ENCODE measurements around the gene RASL12. TPM values are rescaled to one million over a fixed set of nuclear protein-coding genes. Genes with fewer than 3 reads are reported as not detected.

RASL12 gene
- total and polyA plus RNA-seq, 7 donors, result 2.5 to 6.3 (median 3.0) TPM

DNA sequence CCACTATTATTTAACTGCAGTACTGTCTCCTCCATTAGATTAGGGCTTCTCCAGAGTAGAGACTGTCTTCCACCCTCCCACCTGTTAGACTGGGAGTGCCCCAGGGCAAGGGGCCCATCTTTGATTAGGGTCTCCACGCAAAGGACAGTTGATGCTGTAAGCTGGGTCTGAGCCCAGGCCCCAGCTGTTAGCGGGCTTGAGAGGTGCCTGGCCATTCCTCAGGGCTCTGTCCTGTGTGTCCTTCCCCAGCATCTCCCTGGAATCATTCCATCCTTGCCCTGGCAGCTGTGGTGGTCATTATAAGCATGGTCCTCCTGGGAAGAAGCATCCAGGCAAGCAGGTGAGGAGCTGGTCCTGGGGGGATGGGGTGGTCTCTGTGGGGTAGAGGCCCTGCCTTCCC is 16.5 kb downstream of the RASL12 start:
- intact Hi-C loops (cut with DNase I), result loop anchor here (5.0 kb wide), 2 partner anchors 36 to 221 kb away; no protein-coding TSS in a partner anchor
- ATAC-seq (no peak), DNase-seq (no peak)
- H3K4me3 ChIP-seq, result no peak overlapping the region
- H3K9me3 ChIP-seq, result no peaks in the 10 kb centered on the region
- H3K27ac ChIP-seq, result no peak overlapping the region
- WGBS, 3 donors, result 23 to 63% (median 40%) methylated on average over 2 of the region's 2 CpGs
- H3K27me3 ChIP-seq (ENCODE audit: insufficient read depth in 3 of 3, low read length in 2 of 3), result no peaks in the 10 kb centered on the region
- no peak for TF ChIP-seq CTCF (IDR thresholded peaks at IDR 0.05)
- peaks cover 0 to 14% of the 10 kb centered on the region in 2 donors for H3K36me3 ChIP-seq (ENCODE audit: insufficient read depth in 1 of 2, low read depth in 1 of 2)
- H3K4me1 ChIP-seq, result peaks cover 4% of the 10 kb centered on the region

GRCh38 chr15:65050270-65050669 is 17.5 kb downstream of the RASL12 start:
- Histone ChIP-seq H3K4me1 (peaks cover 4% of the 10 kb centered on the region), H3K36me3 (ENCODE audit: insufficient read depth in 1 of 2, low read depth in 1 of 2) (peaks cover 0 to 10% of the 10 kb centered on the region in 2 donors), H3K27ac (no peak overlapping the region), H3K27me3 (ENCODE audit: insufficient read depth in 3 of 3, low read length in 2 of 3) (no peaks in the 10 kb centered on the region), H3K9me3 (no peaks in the 10 kb centered on the region), H3K4me3 (no peak overlapping the region)
- no peak for ATAC-seq
- intact Hi-C loops (cut with DNase I), result loop anchor here (5.0 kb wide), 2 partner anchors 37 to 222 kb away; no protein-coding TSS in a partner anchor
- WGBS, 3 donors, result 66% methylated on average over 4 of the region's 4 CpGs
- DNase-seq, result no peak
- no peak for TF ChIP-seq CTCF (IDR thresholded peaks at IDR 0.05)

- WGBS, 3 donors, result 1 to 3% (median 2%) methylated on average over 18 to 19 of the region's 19 CpGs
- intact Hi-C loops (cut with DNase I), result no loop called here
These were observed 18.4 kb downstream of the RASL12 start for GRCh38 chr15:65049418-65049840.

DNA sequence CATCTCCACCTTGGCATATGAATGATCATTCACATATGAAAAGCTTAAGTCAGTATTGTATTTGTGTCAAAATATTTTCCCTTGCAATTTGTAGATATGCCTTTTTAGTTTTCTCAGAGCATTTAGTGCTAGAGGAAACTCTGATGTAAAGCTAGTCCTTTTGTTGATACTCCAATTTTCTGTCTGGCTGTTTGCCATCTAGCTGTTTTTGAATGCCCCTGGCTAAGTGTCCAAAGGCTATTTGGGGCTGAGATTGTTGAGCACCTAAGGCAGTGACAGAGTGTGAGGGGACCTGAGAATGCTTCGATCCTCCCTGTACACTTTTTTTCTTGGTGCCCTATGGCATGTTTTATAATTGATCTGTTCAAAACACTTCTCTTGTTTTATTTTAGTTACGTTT is 19.6 kb downstream of the RASL12 start:
- intact Hi-C loops (cut with DNase I), result no loop called here
- 67 to 79% (median 67%) methylated on average over 2 of the region's 2 CpGs for WGBS, 3 donors
- H3K4me3 ChIP-seq, result no peak overlapping the region
- no peak overlapping the region for H3K27ac ChIP-seq
- ATAC-seq (no peak), DNase-seq (no peak)
- no peak for TF ChIP-seq CTCF (IDR thresholded peaks at IDR 0.05)
- no peaks in the 10 kb centered on the region for H3K27me3 ChIP-seq (ENCODE audit: insufficient read depth in 3 of 3, low read length in 2 of 3)
- H3K9me3 ChIP-seq, result no peaks in the 10 kb centered on the region
- peaks cover 17% of the 10 kb centered on the region for H3K4me1 ChIP-seq
- H3K36me3 ChIP-seq (ENCODE audit: insufficient read depth in 1 of 2, low read depth in 1 of 2), result peaks cover 0 to 7% of the 10 kb centered on the region in 2 donors

More at GRCh38 chr15:65049418-65049840, 18.4 kb downstream of the RASL12 start:
- peak overlapping the region; percentile 58 for H3K4me3 ChIP-seq
- ATAC-seq, result peak; percentile 90 to 97 (median 95)
- peaks cover 0 to 7% of the 10 kb centered on the region in 2 donors for H3K36me3 ChIP-seq (ENCODE audit: insufficient read depth in 1 of 2, low read depth in 1 of 2)
- DNase-seq, result peak; percentile 86 to 94
- no peak for TF ChIP-seq CTCF (IDR thresholded peaks at IDR 0.05)
- H3K9me3 ChIP-seq, result no peaks in the 10 kb centered on the region
- no peak overlapping the region for H3K27ac ChIP-seq
- no peaks in the 10 kb centered on the region for H3K27me3 ChIP-seq (ENCODE audit: insufficient read depth in 3 of 3, low read length in 2 of 3)
- peaks cover 12% of the 10 kb centered on the region for H3K4me1 ChIP-seq

Measured in psoas muscle (tissue), 8 donors.